Measurements from ENCODE around the gene RHOBTB3.

DNA sequence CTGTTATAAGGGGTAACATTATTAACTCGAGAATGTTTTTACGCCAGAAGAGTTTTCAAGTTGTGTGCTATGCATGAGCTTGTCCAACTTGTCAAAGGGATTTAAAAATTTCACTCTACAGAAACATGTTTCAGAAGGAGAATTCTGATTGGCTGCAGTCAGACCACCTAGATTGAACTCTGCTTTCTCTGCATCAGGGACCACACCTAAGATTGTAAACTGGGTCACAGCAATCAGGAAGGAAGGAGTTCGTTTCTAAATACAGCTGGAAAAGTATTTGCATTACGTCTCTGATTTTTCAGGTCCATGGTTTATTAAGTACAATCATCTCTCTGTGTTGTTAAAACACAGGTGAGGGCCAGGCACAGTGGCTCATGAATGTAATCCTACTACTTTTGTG, 85.6 kb downstream of the RHOBTB3 start:
- TF ChIP-seq, protein P1, sequence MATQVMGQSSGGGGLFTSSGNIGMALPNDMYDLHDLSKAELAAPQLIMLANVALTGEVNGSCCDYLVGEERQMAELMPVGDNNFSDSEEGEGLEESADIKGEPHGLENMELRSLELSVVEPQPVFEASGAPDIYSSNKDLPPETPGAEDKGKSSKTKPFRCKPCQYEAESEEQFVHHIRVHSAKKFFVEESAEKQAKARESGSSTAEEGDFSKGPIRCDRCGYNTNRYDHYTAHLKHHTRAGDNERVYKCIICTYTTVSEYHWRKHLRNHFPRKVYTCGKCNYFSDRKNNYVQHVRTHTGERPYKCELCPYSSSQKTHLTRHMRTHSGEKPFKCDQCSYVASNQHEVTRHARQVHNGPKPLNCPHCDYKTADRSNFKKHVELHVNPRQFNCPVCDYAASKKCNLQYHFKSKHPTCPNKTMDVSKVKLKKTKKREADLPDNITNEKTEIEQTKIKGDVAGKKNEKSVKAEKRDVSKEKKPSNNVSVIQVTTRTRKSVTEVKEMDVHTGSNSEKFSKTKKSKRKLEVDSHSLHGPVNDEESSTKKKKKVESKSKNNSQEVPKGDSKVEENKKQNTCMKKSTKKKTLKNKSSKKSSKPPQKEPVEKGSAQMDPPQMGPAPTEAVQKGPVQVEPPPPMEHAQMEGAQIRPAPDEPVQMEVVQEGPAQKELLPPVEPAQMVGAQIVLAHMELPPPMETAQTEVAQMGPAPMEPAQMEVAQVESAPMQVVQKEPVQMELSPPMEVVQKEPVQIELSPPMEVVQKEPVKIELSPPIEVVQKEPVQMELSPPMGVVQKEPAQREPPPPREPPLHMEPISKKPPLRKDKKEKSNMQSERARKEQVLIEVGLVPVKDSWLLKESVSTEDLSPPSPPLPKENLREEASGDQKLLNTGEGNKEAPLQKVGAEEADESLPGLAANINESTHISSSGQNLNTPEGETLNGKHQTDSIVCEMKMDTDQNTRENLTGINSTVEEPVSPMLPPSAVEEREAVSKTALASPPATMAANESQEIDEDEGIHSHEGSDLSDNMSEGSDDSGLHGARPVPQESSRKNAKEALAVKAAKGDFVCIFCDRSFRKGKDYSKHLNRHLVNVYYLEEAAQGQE (IDR thresholded peaks at IDR 0.05), result no peak
- TF ChIP-seq, protein P2, sequence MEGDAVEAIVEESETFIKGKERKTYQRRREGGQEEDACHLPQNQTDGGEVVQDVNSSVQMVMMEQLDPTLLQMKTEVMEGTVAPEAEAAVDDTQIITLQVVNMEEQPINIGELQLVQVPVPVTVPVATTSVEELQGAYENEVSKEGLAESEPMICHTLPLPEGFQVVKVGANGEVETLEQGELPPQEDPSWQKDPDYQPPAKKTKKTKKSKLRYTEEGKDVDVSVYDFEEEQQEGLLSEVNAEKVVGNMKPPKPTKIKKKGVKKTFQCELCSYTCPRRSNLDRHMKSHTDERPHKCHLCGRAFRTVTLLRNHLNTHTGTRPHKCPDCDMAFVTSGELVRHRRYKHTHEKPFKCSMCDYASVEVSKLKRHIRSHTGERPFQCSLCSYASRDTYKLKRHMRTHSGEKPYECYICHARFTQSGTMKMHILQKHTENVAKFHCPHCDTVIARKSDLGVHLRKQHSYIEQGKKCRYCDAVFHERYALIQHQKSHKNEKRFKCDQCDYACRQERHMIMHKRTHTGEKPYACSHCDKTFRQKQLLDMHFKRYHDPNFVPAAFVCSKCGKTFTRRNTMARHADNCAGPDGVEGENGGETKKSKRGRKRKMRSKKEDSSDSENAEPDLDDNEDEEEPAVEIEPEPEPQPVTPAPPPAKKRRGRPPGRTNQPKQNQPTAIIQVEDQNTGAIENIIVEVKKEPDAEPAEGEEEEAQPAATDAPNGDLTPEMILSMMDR (IDR thresholded peaks at IDR 0.05; ENCODE audit: low read depth, low read length, missing input control), result no peak
- TF ChIP-seq, protein P3, sequence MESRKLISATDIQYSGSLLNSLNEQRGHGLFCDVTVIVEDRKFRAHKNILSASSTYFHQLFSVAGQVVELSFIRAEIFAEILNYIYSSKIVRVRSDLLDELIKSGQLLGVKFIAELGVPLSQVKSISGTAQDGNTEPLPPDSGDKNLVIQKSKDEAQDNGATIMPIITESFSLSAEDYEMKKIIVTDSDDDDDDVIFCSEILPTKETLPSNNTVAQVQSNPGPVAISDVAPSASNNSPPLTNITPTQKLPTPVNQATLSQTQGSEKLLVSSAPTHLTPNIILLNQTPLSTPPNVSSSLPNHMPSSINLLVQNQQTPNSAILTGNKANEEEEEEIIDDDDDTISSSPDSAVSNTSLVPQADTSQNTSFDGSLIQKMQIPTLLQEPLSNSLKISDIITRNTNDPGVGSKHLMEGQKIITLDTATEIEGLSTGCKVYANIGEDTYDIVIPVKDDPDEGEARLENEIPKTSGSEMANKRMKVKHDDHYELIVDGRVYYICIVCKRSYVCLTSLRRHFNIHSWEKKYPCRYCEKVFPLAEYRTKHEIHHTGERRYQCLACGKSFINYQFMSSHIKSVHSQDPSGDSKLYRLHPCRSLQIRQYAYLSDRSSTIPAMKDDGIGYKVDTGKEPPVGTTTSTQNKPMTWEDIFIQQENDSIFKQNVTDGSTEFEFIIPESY (IDR thresholded peaks at IDR 0.05), result no peak
- no peak for TF ChIP-seq TAF1 (conservative IDR thresholded peaks at IDR 0.05)
- TF ChIP-seq, protein P4, sequence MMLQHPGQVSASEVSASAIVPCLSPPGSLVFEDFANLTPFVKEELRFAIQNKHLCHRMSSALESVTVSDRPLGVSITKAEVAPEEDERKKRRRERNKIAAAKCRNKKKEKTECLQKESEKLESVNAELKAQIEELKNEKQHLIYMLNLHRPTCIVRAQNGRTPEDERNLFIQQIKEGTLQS (IDR thresholded peaks at IDR 0.05), result no peak
